Measurements from ENCODE around the gene SUN2. TPM values are rescaled to one million over a fixed set of nuclear protein-coding genes. Genes with fewer than 3 reads are reported as not detected.

SUN2 gene
- total and polyA plus RNA-seq, 2 of the 4 experiments (the other 2 are of a cell fraction), result 27.8 to 50.0 TPM

DNA sequence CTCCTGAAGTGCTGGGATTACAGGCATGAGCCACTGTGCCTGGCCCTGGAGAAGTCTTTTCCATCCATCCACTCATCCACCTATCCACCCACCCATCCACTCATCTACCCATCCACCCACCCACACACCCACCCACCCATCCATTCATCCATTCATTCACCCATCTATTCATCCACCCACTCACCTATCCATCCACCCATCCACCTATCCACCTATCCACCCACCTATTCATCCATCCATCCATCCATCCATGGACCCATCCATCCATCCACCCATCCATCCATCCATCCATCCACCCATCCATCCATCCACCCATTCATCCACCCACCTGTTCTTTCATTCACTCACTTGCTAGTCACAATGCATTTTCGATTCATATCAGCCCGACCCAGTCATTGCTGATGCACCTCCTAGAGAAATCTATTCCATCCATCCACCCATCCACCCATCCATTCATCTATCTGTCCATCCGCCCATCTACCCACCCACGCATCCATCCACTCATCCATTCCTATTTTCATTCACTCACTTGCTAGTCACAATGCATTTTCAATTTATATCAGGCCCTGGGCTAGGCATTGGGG, 17.7 kb upstream of the SUN2 start:
- Histone ChIP-seq H2BK15ac (ENCODE audit: low read depth, low read length) (no peak overlapping the region), H2AK5ac (ENCODE audit: low read depth, low read length) (no peak overlapping the region), H3K56ac (ENCODE audit: extremely low read depth, insufficient read depth, low read length) (no peak overlapping the region), H2BK5ac (ENCODE audit: low read depth, low read length, poor library complexity, severe bottlenecking) (no peak overlapping the region), H4K20me1 (ENCODE audit: insufficient read depth, low read length) (no peaks in the 10 kb centered on the region), H3K4me2 (ENCODE audit: low read depth, low read length) (no peak overlapping the region), H2AFZ (replicated peaks; ENCODE audit: low read length, poor library complexity) (no peak overlapping the region), H2AK9ac (replicated peaks; ENCODE audit: low read depth, low read length, poor library complexity) (peak overlapping the region; percentile 15), H4K91ac (ENCODE audit: insufficient read depth, low read depth, low read length) (no peak overlapping the region), H3K9me3 (ENCODE audit: control insufficient read depth, insufficient read depth, low read length) (no peaks in the 10 kb centered on the region), H3K4me1 (ENCODE audit: control insufficient read depth, insufficient read depth, low read length) (no peaks in the 10 kb centered on the region), H3K9me1 (ENCODE audit: insufficient read depth, low read length) (no peaks in the 10 kb centered on the region), H3K18ac (ENCODE audit: low read depth, low read length) (no peak overlapping the region), H3K79me1 (ENCODE audit: low read depth in 1 of 2, low read length in 2 of 2) (no peaks in the 10 kb centered on the region), H3K14ac (replicated peaks; ENCODE audit: low read depth, low read length) (no peak overlapping the region), H3K36me3 (ENCODE audit: control insufficient read depth, insufficient read depth, low read length) (no peaks in the 10 kb centered on the region; the same call in 1 of the 2 replicates), H2BK120ac (ENCODE audit: low read depth, low read length) (no peak overlapping the region), H2BK20ac (ENCODE audit: low read depth, low read length) (no peak overlapping the region), H3K4ac (ENCODE audit: low read depth, low read length) (no peak overlapping the region), H4K5ac (ENCODE audit: low read depth, low read length) (no peak overlapping the region), H3K27ac (ENCODE audit: insufficient read depth, low read length) (no peak overlapping the region), H3K23ac (ENCODE audit: low read depth, low read length) (no peak overlapping the region), H3K4me3 (ENCODE audit: insufficient read depth, low read depth, low read length) (no peak overlapping the region), H3K27me3 (ENCODE audit: control insufficient read depth, insufficient read depth, low read length) (no peaks in the 10 kb centered on the region), H4K8ac (ENCODE audit: low read depth in 2 of 2, low read length in 2 of 2) (no peak overlapping the region), H3K9ac (ENCODE audit: low read depth, low read length) (no peak overlapping the region)
- ChIA-PET POLR2A (ENCODE audit: unreplicated experiment) (no interaction called here), CTCF (no interaction called here)
- dilution Hi-C loops (cut with HindIII; ENCODE audit: low sequenced_read_pairs, unreplicated experiment) (no loop called here), in situ Hi-C loops (cut with MboI; ENCODE audit: low sequenced_read_pairs) (no loop called here), intact Hi-C loops (cut with micrococcal nuclease) (no loop called here)
- DNase-seq (no peak), ATAC-seq (ENCODE audit: low read depth) (no peak)
- WGBS, 2 experiments (ENCODE audit: extremely low coverage in 2 of 2, insufficient read length in 1 of 2), result 80 to 86% methylated on average over 1 to 2 of the region's 4 CpGs
- BruUV-seq (replicated peaks), result no TSS peak
- TF ChIP-seq, protein P1, sequence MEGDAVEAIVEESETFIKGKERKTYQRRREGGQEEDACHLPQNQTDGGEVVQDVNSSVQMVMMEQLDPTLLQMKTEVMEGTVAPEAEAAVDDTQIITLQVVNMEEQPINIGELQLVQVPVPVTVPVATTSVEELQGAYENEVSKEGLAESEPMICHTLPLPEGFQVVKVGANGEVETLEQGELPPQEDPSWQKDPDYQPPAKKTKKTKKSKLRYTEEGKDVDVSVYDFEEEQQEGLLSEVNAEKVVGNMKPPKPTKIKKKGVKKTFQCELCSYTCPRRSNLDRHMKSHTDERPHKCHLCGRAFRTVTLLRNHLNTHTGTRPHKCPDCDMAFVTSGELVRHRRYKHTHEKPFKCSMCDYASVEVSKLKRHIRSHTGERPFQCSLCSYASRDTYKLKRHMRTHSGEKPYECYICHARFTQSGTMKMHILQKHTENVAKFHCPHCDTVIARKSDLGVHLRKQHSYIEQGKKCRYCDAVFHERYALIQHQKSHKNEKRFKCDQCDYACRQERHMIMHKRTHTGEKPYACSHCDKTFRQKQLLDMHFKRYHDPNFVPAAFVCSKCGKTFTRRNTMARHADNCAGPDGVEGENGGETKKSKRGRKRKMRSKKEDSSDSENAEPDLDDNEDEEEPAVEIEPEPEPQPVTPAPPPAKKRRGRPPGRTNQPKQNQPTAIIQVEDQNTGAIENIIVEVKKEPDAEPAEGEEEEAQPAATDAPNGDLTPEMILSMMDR (conservative IDR thresholded peaks at IDR 0.05; ENCODE audit: low read depth, low read length), result no peak
- no peak for TF ChIP-seq NFE2L2 (IDR thresholded peaks at IDR 0.05; ENCODE audit: low read depth, low read length)
- TF ChIP-seq MXI1 (IDR thresholded peaks at IDR 0.05; ENCODE audit: borderline replicate concordance, low read depth, low read length), result no peak
- TF ChIP-seq, protein P2, sequence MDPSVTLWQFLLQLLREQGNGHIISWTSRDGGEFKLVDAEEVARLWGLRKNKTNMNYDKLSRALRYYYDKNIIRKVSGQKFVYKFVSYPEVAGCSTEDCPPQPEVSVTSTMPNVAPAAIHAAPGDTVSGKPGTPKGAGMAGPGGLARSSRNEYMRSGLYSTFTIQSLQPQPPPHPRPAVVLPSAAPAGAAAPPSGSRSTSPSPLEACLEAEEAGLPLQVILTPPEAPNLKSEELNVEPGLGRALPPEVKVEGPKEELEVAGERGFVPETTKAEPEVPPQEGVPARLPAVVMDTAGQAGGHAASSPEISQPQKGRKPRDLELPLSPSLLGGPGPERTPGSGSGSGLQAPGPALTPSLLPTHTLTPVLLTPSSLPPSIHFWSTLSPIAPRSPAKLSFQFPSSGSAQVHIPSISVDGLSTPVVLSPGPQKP (IDR thresholded peaks at IDR 0.05; ENCODE audit: borderline replicate concordance, low read depth, low read length), result no peak
- no peak for TF ChIP-seq SMC3 (IDR thresholded peaks at IDR 0.05; ENCODE audit: low read depth, low read length)
- TF ChIP-seq, protein P3, sequence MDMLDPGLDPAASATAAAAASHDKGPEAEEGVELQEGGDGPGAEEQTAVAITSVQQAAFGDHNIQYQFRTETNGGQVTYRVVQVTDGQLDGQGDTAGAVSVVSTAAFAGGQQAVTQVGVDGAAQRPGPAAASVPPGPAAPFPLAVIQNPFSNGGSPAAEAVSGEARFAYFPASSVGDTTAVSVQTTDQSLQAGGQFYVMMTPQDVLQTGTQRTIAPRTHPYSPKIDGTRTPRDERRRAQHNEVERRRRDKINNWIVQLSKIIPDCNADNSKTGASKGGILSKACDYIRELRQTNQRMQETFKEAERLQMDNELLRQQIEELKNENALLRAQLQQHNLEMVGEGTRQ (IDR thresholded peaks at IDR 0.05; ENCODE audit: low read depth, low read length), result no peak
- TF ChIP-seq FOS (IDR thresholded peaks at IDR 0.05; ENCODE audit: low read depth, low read length), result no peak
- no peak for TF ChIP-seq CHD1 (IDR thresholded peaks at IDR 0.05; ENCODE audit: low read depth, low read length)
- no peak for TF ChIP-seq RAD21 (IDR thresholded peaks at IDR 0.05; ENCODE audit: low read length)
- TF ChIP-seq MAZ (IDR thresholded peaks at IDR 0.05; ENCODE audit: borderline replicate concordance, low read depth, low read length), result no peak
- no peak for TF ChIP-seq RFX5 (IDR thresholded peaks at IDR 0.05; ENCODE audit: low read depth, low read length)
